ENCODE data around the gene PARD3.

Gene PARD3

GRCh38 chr10:34299105-34299611, 515.9 kb downstream of the PARD3 start:
- TF ChIP-seq CTCF (IDR thresholded peaks at IDR 0.05; ENCODE audit: insufficient read depth, low read length, poor library complexity, severe bottlenecking) (no peak), EZH2phosphoT487 (conservative IDR thresholded peaks at IDR 0.05; ENCODE audit: low read length) (no peak)
- H3F3A ChIP-seq (ENCODE audit: insufficient read depth): no peaks in the 10 kb centered on the region
- no peak overlapping the region for H3K27ac ChIP-seq (ENCODE audit: low read depth, low read length)
- H3K4me3 ChIP-seq (ENCODE audit: insufficient read depth, low read length, poor library complexity, severe bottlenecking): no peak overlapping the region
- H2AFZ ChIP-seq (ENCODE audit: low read depth, low read length, severe bottlenecking): no peak overlapping the region
- no peaks in the 10 kb centered on the region for H3K9me3 ChIP-seq (ENCODE audit: insufficient read depth, low read length)
- no peak overlapping the region for H3K9ac ChIP-seq (ENCODE audit: low read length)
- no peaks in the 10 kb centered on the region for H3K79me2 ChIP-seq (ENCODE audit: insufficient read depth, low read length)
- H3K36me3 ChIP-seq (ENCODE audit: low read length): no peaks in the 10 kb centered on the region
- H3K4me2 ChIP-seq (ENCODE audit: low read depth, low read length, poor library complexity, severe bottlenecking): no peak overlapping the region
- no peaks in the 10 kb centered on the region for H3K27me3 ChIP-seq (ENCODE audit: low read length)
- no peaks in the 10 kb centered on the region for H3K9me2 ChIP-seq (replicated peaks; ENCODE audit: insufficient read depth, low read length)
- no peaks in the 10 kb centered on the region for H4K20me1 ChIP-seq (ENCODE audit: low read depth, low read length)

- H3K4me2 ChIP-seq (ENCODE audit: low read depth, low read length, poor library complexity, severe bottlenecking): no peak overlapping the region
- no peak overlapping the region for H2AFZ ChIP-seq (ENCODE audit: low read depth, low read length, severe bottlenecking)
- H3K27me3 ChIP-seq (ENCODE audit: low read length): no peaks in the 10 kb centered on the region
- H4K20me1 ChIP-seq (ENCODE audit: low read depth, low read length): no peaks in the 10 kb centered on the region
- H3K27ac ChIP-seq (ENCODE audit: low read depth, low read length): no peak overlapping the region
- H3K4me3 ChIP-seq (ENCODE audit: insufficient read depth, low read length, poor library complexity, severe bottlenecking): no peak overlapping the region
- no peaks in the 10 kb centered on the region for H3K9me3 ChIP-seq (ENCODE audit: insufficient read depth, low read length)
- no peaks in the 10 kb centered on the region for H3F3A ChIP-seq (ENCODE audit: insufficient read depth)
- TF ChIP-seq CTCF (IDR thresholded peaks at IDR 0.05; ENCODE audit: insufficient read depth, low read length, poor library complexity, severe bottlenecking) (no peak), EZH2phosphoT487 (conservative IDR thresholded peaks at IDR 0.05; ENCODE audit: low read length) (no peak)
- no peaks in the 10 kb centered on the region for H3K36me3 ChIP-seq (ENCODE audit: low read length)
- H3K9ac ChIP-seq (ENCODE audit: low read length): no peak overlapping the region
- no peaks in the 10 kb centered on the region for H3K79me2 ChIP-seq (ENCODE audit: insufficient read depth, low read length)
- H3K9me2 ChIP-seq (replicated peaks; ENCODE audit: insufficient read depth, low read length): no peaks in the 10 kb centered on the region
Observed at GRCh38 chr10:34298346-34298818, 516.7 kb downstream of the PARD3 start.

GRCh38 chr10:34297541-34298345, 517.4 kb downstream of the PARD3 start:
- Histone ChIP-seq H3K9me3 (ENCODE audit: insufficient read depth, low read length) (no peaks in the 10 kb centered on the region), H3K79me2 (ENCODE audit: insufficient read depth, low read length) (no peaks in the 10 kb centered on the region), H3K9ac (ENCODE audit: low read length) (no peak overlapping the region), H3K4me3 (ENCODE audit: insufficient read depth, low read length, poor library complexity, severe bottlenecking) (no peak overlapping the region), H3F3A (ENCODE audit: insufficient read depth) (no peaks in the 10 kb centered on the region), H3K27me3 (ENCODE audit: low read length) (no peaks in the 10 kb centered on the region), H4K20me1 (ENCODE audit: low read depth, low read length) (no peaks in the 10 kb centered on the region), H3K36me3 (ENCODE audit: low read length) (no peaks in the 10 kb centered on the region), H2AFZ (ENCODE audit: low read depth, low read length, severe bottlenecking) (no peak overlapping the region), H3K27ac (ENCODE audit: low read depth, low read length) (no peak overlapping the region), H3K9me2 (replicated peaks; ENCODE audit: insufficient read depth, low read length) (no peaks in the 10 kb centered on the region), H3K4me2 (ENCODE audit: low read depth, low read length, poor library complexity, severe bottlenecking) (no peak overlapping the region)
- TF ChIP-seq CTCF (IDR thresholded peaks at IDR 0.05; ENCODE audit: insufficient read depth, low read length, poor library complexity, severe bottlenecking) (no peak), EZH2phosphoT487 (conservative IDR thresholded peaks at IDR 0.05; ENCODE audit: low read length) (no peak)
